Medulla oblongata (tissue), 1 donor: Measurements from ENCODE around the gene MPP3.
"Not testable (repeated sequence)": the region's sequence is repeated elsewhere in the genome, so short reads cannot be mapped to it uniquely, and the experiment has no call there.

Experiments
- DNase-seq: peaks from one replicate; pipeline ENCODE4 v3.0.0-alpha.2; 2015; ENCODE audit errors: extremely low spot score

MPP3 gene, protein sequence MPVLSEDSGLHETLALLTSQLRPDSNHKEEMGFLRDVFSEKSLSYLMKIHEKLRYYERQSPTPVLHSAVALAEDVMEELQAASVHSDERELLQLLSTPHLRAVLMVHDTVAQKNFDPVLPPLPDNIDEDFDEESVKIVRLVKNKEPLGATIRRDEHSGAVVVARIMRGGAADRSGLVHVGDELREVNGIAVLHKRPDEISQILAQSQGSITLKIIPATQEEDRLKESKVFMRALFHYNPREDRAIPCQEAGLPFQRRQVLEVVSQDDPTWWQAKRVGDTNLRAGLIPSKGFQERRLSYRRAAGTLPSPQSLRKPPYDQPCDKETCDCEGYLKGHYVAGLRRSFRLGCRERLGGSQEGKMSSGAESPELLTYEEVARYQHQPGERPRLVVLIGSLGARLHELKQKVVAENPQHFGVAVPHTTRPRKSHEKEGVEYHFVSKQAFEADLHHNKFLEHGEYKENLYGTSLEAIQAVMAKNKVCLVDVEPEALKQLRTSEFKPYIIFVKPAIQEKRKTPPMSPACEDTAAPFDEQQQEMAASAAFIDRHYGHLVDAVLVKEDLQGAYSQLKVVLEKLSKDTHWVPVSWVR

DNA sequence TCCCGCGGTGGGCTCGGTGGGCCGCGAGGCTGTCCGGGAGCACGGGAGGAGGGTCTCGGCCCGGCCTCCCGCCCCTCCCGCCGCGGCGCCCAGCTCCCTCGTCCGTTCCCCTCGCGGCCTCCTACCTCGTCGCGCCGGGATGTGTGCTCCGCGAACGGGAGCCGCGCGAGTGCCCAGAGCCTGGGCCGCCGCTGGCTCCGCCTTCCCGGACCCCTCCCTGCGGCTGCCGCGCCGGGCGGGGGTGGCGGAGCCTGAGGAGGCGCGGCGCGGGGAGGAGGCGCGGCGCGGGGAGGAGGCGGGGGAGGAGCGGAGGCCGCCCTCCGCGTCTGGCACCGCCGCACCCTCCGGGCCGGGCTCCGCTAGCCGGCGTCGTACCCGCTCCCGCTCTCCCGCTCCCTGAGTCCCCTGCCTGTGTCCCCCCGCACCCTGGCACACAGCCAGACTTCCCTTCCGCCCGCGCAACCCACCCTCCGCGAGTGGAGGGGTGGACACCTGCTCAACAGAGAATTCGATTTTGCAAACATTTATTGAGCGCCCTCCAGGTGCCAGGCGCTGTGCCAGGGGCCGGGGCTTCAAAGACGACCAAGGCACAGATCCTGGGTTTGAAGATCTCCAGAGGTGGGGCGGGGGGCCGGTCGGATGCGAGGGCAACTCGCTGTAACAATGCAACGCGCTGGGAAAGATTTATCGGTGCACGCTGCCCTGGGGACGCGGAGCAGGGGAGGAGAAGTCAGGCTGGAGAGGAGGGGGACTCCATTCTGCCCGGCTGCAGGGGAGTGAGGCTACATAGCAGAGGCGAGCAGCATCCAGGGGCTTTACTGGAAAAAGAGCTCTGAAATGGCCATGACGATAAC is at the start of gene MPP3:
TSS of gene MPP3 (minus strand) at position 171 of the 854 bp plus-strand sequence. CDS start 1,240 bp downstream, outside the sequence.
- DNase-seq = peak; percentile 72

DNA sequence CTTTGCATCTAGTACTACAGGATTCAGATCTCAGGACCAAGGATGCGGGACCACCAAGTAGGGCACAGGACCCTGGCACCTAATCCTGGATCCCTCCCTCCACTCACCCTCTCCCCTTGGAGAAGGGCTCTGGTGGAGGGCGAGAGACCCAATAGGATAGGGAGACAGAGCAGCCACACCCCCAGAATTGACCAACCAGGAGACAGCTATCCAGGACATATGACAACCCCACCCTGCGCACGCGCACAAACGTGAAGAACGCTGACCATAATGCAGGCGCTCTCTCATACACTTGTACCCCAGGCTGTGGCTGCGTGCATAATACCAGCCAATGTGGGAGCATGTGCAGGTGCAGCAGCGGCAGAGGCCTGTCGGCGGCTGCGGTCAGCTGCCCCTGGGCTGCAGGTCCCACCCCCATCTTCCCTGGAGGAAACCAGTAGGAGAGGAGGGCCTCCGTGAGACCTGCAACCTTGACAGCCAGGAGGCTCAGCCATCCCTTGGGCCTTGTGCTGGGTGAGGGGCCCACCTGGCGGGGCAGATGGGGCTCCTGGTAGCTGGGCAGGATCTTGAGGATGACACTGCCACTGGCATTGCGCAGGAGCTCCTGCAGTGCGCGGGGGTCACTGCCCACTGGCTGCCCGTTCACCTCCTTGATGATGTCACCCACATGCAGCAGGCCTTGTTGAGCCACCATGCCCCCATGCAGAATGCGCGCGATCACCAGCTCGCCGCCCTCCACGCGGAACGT is 49.0 kb upstream of the MPP3 start:
- DNase-seq = no peak

DNA sequence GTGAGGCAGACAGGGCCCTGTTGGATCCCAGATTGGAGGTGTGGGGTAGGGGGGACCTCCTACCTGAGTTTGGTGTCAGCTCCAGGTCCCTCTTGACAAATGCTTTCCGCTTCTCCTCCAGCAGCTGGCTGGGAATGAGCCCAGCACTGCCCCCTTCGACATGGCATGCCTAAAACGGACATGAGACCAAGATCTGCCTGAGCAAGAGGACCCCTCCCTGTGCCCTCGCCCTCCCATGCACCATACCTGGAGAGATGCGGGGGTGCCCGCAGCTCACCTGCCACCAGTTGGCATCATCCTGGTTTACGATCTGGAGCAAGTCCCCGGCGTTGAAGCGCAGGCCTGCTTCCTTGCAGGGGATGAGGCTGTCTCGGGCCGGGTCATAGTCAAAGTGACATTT is 48.2 kb upstream of the MPP3 start:
- DNase-seq = no peak

DNA sequence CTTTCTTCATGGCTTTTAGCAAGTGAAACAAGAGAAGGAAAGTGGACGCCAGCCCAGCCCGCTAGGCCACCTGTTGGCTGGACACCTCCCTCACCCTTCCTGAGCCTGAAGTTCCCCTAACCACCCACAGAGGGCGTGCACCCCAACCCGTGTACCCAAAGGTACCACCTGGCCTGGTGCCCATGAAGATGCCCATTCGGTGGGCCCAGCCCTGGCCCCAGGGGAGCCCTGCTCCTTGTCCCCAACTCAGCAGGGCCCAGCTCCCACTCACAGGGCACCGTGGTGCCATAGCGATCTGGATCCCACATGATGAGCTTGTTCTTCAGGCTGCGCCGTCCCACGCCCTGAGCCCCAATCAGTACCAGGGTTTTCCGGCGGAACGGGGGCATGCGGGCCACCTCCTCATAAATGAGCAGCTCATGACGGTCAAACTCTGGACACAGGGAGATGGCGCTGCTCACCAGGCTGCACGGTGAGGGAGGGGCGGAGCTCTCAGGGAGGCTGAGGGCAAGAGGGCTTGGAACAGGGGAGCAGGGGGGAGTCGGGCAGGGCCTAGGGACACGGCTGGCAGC is 47.6 kb upstream of the MPP3 start:
- DNase-seq = no peak

DNA sequence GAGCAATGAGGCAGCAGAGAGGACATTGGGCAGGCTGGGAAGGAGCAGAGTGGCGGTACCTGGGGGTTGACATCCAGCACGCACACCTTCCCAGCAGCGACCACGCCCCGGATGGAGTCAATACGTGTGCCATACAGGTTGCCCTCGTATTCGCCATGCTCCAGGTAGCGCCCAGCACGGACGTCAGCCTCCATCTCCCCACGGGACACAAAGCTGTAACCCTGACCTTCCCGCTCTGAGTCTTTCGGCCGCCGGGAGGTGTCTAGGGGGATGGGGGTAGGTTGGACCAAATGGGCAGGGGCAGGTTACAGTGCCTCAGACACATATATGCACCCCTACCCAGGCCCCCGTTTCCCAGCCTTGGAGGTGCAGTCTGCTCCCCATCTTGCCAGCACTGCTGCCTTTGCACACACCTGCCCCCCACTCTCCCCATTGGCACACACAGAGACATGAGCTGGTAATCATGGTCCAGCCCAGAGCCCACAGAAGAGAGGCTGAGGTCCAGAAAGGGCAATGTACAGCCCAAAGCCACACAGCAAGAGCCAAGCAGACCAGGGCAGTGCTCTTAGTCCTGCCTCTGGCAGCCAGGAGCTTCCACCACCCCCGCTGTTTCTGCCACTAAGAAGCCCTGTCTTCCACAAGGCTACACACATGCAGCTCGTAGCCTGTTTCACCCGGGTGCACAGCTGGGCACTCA is 46.9 kb upstream of the MPP3 start:
- no peak for DNase-seq

DNA sequence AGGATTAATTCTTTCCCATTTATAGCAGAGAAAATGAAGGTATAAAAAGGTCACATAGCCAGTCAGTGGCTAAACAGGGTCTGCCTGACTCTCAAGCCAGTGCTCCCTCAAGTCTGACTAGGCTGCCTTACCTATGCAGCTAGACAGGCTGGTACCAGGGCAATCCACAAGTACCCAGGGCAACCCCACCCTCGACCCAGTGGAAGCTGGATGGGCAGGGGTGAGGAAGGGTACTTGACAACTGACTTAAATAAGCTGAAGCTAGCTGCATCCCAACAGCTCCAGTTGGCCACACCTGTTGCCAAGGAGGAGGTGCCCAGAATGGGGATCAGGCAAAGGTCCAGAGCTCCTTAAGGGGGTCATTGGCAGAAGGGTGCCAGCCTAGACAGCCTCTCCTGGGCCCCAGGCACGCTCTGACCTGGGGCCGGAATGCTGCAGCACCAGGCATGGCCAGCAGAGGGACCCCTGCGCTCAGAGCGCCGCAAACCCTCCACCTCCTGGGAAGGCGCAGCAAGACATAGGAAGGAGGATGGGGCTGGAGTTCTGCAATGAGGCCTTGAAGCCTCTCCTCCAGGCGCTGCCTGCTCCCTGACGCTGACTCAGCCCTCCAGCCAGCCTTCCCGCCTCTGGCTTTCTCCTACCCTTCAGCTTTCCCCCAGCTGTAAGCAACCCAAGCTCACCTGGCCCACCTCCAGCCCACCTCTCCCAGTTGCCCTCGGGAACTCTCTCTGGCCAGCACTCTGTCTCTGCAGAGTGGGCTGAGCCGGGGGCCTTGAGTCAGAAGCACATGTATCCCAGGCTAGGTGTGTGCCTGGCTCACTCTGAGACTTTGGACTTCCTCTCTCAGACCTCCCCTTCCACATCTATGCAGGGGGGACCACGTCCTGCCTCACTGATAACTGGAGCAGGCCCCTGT is 45.6 kb upstream of the MPP3 start:
- DNase-seq = peak; percentile 67

DNA sequence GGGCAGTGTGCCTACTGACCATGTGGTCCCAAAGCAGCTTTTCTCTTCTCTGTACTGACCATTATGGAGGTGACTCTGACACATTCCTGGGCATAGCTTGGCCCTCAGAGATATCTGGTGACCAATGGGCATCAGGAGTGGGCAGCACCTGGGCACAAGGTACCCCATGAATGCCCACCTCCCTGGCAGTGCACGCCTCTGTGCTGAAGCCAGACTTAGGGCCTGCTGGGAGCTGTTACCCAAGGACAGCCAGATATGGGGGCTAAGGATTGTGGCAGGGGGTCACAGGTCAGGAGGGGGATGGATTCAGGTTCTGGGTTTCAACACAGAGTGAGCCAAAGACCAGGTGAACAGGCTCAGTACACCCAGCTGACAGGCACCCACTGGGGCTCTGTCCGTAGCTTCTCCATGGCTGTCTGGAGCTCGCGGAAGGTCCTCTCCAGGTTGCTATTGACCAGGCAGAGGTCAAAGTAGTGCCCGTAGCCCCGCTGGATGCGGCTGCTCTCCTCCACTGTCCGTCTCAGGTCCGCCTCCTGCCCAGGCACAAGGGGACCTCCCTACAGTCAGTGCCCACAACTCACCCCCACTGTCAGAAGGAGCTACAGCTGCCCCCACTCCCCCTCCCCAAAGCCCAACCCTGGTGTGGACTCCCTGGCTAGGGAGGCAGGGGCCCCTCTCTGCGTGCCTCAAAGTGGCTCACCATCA is 44.7 kb upstream of the MPP3 start:
- DNase-seq = no peak

DNA sequence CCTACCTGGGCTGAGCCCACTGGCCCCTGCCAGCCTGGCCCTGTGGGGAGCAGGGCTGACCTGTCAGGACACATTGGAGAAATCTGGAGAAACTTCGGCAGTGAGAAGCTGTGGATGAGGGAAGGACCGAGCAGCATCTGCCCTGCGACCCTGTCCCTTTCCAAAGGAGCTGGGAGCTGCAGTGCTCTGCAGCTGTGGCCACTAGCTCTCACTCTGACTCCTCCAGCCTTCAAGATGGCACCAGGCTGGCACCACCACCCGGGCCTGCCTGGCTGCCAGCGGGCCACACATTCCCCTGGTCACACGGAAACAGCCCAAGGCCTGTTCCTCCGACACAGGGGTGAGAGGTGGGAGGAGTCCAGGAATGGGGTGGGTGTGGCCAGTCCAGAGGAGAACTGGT is 44.1 kb upstream of the MPP3 start:
- DNase-seq = no peak

DNA sequence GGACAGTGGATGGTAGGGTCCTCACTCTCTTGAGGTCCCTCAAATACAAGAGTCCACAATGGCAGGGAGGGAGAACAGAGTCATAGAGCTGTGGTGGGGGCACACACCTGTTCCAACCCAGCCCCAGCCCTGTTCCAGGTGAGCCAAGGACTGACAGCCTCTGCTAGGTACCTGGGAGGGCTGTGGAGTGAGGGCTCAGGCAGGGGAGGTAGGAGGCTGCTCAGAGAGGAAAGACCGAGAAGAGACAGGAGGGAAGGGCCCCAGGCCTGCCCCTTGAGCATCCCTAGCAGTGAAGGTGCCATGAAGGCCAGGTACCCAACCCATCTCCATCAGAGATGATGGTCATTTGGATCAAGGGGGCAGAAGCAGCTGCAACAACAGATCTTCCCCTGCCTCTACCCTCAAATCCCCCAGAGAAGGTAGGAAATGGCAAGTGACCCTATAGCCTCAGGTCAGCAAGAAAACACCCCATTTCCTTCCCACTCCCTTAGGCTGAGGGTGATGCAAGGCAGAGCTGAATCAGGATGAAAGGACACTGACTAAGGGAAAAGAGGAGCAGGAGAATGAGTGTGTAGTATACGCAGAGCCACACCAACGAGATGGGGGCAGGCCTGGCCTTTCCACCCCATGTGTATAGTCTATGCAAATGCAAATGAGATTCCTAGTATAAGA is 42.7 kb upstream of the MPP3 start:
- DNase-seq = no peak

DNA sequence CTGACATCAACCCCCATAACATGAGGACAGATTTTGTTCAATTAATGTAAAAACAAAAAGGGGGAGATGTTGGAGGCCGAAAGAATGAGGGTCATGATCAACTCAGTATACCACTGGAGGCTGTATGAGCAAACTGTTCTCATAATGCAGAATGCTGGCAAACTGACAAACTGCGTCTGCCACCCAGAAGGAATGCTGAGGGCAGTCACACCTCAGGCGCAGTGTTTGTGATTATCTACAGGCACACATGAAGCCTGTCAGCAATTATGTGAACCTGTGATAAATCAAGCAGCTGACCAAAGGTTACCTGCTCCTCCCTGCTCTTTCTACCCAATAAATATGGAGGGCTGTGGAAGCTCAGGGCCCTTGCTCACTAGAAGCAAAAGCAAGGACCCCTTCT is 41.3 kb upstream of the MPP3 start:
- no peak for DNase-seq

DNA sequence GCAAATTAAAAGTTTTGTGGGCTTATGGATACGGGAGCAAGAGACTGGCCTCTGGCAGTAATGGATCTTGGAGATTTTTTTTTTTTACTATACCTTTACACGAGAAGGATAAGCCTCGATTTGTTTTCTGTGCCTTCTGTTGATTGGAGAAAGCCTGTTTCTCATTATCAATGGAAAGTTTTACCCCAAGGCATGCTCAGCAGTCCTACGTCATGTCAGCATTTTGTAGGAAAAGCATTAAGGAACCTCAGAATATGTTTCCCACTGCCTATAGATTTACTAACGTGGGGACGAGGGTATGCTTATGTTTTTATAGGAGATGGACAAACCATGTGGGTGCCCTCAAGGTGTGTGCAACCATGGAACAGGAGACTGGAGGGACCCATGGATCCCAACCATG is 40.9 kb upstream of the MPP3 start:
- no peak for DNase-seq

DNA sequence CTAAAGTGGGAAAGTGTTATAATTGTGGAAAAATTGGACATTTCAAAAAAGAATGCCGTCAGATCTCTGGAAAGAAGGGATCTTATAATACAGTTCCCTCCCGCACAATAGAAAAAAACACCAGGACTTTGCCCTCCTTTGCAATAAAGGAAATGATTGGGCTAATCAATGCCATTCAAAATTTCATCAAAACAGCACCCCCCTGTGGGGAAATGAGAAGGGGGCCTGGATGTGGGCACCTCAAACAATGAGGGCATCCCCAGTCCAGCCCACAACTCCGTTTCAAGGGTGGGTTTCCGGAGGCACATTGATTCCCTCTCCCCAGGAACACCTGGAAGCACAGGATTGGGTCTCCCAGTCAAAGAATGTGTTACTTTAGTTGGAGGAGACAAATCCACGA is 40.1 kb upstream of the MPP3 start:
- no peak for DNase-seq

DNA sequence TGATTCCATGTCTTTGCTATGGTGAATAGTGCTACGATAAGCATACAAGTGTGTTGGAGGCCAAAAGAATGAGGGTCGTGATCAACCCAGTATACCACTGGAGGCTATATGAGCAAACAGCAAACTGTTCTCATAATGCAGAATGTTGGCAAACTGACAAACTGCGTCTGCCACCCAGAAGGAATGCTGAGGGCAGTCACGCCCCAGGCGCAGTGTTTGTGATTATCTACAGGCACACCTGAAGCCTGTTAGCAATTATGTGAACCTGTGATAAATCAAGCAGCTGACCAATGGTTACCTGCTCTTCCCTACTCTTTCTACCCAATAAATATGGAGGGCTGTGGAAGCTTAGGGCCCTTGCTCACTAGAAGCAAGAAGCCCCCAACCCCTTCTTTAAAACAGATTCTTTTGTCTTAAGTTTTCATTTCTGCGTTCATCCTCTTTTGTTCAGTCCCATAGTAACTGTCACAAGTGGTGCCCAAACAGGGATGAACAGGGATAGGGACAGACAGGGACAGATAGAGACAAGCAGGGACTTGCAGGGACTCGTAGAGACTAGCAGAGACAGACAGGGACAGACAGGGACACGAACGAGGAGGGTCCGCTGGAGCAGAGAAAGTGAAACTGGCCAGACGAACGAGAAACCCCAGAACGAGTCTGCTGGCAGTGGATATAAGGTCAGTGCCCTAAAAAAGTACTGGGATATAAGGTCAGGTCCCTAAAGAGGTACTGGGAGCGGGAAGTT is 39.2 kb upstream of the MPP3 start:
- no peak for DNase-seq

DNA sequence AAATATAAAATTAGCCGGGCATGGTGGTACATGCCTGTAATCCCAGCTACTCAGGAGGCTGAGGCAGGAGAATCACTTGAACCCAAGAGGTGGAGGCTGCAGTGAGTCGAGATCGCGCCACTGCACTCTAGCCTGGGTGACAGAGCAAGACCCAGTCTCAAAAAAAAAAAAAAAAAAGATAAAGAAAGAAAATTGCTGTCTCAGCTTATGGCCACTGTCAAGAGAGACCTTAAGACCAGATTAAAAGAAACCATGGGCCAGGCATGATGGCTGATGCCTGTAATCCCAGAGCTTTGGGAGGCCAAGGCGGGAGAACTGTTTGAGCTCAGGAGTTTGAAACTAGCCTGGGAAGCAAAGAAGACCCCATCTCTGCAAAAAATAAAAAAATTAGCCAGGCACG is 36.1 kb upstream of the MPP3 start:
- not testable (repeated sequence) for DNase-seq

DNA sequence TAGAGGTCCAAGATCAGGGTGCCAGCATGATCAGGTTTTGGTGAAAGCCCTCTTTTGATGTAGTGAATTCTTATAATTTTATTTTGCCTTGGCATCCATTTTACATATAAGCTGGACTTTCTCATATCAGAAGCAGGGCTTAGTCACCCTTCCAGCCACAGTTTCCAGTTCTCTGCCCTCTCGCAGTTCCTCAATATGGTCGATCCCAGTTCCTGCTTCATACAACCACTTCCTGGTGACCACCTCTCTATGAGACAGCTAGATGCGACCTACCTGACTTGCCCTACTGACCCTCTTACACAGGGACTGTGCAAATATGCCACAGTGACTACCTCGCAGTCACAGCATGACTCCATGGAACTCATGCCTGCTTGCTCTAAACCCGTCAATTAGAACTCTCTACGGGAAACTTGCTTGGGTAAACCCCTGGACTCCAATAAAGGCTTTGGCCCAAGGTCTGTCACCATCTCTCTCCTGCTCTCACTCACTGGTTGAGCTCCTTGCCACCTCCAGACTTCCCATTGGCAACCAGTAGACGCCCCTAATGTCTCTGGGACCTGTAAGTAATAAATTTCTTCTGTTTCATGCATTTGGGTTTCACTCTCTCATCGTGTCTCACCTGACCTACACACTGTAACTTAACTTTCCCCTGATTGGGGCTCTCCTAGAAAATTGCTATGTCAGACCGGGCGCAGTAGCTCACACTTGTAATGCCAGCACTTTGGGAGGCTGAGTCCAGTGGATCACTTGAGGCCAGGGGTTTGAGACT is 35.5 kb upstream of the MPP3 start:
- DNase-seq = no peak

DNA sequence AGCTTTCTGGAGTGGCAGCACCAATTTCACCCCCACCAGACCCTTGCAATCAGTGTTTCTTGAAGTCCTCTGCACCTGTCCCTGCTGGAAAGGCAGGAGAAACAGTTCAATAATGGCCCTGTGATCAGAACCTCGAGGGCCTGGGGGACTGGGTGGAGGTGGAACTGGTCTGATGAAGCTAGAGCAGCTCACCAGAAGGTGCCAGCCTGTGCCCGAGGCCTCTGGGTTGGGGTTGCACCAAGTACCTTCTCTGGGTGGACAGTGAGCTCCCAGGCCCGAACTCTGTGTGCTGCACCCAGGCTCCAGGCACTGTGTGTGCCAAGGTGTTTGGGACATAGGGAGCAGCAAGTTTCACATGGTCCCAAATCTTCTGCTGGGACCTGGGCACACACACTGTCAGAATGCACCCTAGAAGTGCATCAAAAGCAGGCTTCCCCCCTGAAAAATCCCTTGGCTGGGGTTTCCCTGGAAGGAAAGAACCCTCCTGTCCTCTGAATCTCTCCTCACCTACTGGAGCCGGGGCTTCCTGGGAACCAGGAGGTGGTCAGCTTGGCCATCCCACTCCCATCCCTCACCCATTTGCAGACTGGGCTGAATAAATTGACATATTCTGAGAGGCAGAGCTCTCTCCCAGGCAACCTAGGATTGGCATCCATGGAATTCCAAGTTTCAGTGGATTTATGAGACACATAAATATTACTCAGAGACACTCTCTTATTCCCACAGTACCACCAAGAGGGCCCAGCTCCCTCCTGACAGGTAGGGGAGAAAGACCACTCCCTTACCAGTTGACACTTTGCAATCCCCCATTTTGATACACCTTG is 31.4 kb upstream of the MPP3 start:
- no peak for DNase-seq
